H1 (cell line): ENCODE results near the gene KIF13A.

Experiments used
- EZH2 ChIP-seq: fragments of 200-600 bp; sonication (generic); IDR thresholded peaks from 2 replicates; pipeline ENCODE4 v1.7.1; 2012; ENCODE audit warnings: low read depth, mild to moderate bottlenecking, moderate library complexity, low read length, inconsistent platforms; ENCODE audit not compliant: severe bottlenecking
- GABPA ChIP-seq: IDR thresholded peaks from 2 replicates; pipeline ENCODE4 v1.6.1; 2011; ENCODE audit warnings: mild to moderate bottlenecking, low read length, moderate library complexity, borderline replicate concordance; ENCODE audit not compliant: insufficient read depth
- JUN ChIP-seq: IDR thresholded peaks from 2 replicates; pipeline ENCODE4 v1.6.1; 2011; ENCODE audit warnings: low read depth, mild to moderate bottlenecking, improper control_type of control experiment, low read length
- NRF1 ChIP-seq: IDR thresholded peaks from 2 replicates; pipeline ENCODE4 v1.6.1; 2011; ENCODE audit warnings: mild to moderate bottlenecking, low read depth, low read length, improper control_type of control experiment
- POLR2A ChIP-seq, 2 experiments: IDR thresholded peaks; 1 replicate in 1 of 2; 2 replicates in 1 of 2; pipeline ENCODE4 v1.6.1; 2011; ENCODE audit warnings: low read depth in 2 of 2, low read length in 2 of 2, mild to moderate bottlenecking in 2 of 2; ENCODE audit errors: control extremely low read depth in 1 of 2
- POLR2AphosphoS5 ChIP-seq: IDR thresholded peaks from 2 replicates; pipeline ENCODE4 v1.6.1; 2011; ENCODE audit warnings: low read depth, low read length
- RAD21 ChIP-seq, 2 experiments: IDR thresholded peaks in 1 of 2; conservative IDR thresholded peaks in 1 of 2; 2 replicates each; pipeline ENCODE4 v1.6.1; 2011; ENCODE audit warnings: low read depth in 2 of 2, low read length in 2 of 2, improper control_type of control experiment in 1 of 2, inconsistent platforms in 1 of 2, mild to moderate bottlenecking in 1 of 2, moderate library complexity in 1 of 2
- RFX5 ChIP-seq: IDR thresholded peaks from 2 replicates; pipeline ENCODE4 v1.6.1; 2011; ENCODE audit warnings: low read depth, low read length, improper control_type of control experiment, borderline replicate concordance
- SUZ12 ChIP-seq: fragments of 200-600 bp; sonication (generic); IDR thresholded peaks from 2 replicates; pipeline ENCODE4 v1.6.1; 2012; ENCODE audit warnings: mild to moderate bottlenecking, inconsistent platforms, low read length, moderate library complexity, mixed read lengths
- TCF12 ChIP-seq: IDR thresholded peaks from 2 replicates; pipeline ENCODE4 v1.6.1; 2011; ENCODE audit warnings: low read depth, mild to moderate bottlenecking, low read length
- TF ChIP-seq, protein P1 (sequence below), 3 experiments: IDR thresholded peaks; 1 replicate in 2 of 3; 2 replicates in 1 of 3; pipeline versions ENCODE4 v1.5.1 to v1.6.1; 2011; ENCODE audit warnings: low read length in 3 of 3, mild to moderate bottlenecking in 3 of 3, inconsistent platforms in 2 of 3, low read depth in 1 of 3, moderate library complexity in 1 of 3; ENCODE audit not compliant: insufficient read depth in 1 of 3; ENCODE audit errors: control extremely low read depth in 1 of 3

DNA sequence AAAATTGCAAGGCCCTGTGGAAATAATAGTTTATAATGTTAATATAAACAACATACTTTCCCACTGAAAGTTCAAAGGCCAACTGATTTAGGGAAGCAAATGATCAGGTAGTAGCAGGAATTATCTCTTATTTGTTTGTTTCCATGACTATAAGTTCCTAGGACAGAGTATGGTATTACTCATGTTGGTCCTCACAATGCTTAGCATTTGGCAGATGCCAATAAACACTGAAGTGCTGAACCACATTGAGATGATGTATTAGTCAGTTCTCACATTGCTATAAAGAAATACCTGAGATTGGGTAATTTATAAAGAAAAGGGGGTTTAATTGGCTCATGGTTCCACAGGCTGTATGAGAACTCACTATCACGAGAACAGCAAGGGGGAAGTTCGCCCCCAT is 151.1 kb downstream of the KIF13A start:
- TF ChIP-seq POLR2A (IDR thresholded peaks at IDR 0.05; ENCODE audit: control extremely low read depth in 1 of 2, low read depth in 2 of 2, low read length in 2 of 2) (no peak), EZH2 (no peak), SUZ12 (no peak), NRF1 (no peak), RFX5 (no peak), POLR2AphosphoS5 (no peak), TCF12 (no peak), RAD21 (IDR thresholded peaks at IDR 0.05 in 1 of 2, conservative IDR thresholded peaks at IDR 0.05 in 1 of 2; ENCODE audit: low read depth in 2 of 2, low read length in 2 of 2) (no peak), GABPA (no peak), JUN (no peak)
- TF ChIP-seq, protein P1, sequence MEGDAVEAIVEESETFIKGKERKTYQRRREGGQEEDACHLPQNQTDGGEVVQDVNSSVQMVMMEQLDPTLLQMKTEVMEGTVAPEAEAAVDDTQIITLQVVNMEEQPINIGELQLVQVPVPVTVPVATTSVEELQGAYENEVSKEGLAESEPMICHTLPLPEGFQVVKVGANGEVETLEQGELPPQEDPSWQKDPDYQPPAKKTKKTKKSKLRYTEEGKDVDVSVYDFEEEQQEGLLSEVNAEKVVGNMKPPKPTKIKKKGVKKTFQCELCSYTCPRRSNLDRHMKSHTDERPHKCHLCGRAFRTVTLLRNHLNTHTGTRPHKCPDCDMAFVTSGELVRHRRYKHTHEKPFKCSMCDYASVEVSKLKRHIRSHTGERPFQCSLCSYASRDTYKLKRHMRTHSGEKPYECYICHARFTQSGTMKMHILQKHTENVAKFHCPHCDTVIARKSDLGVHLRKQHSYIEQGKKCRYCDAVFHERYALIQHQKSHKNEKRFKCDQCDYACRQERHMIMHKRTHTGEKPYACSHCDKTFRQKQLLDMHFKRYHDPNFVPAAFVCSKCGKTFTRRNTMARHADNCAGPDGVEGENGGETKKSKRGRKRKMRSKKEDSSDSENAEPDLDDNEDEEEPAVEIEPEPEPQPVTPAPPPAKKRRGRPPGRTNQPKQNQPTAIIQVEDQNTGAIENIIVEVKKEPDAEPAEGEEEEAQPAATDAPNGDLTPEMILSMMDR (IDR thresholded peaks at IDR 0.05; ENCODE audit: control extremely low read depth in 1 of 3, insufficient read depth in 1 of 3, low read depth in 1 of 3, low read length in 3 of 3): no peak
